HG02763 (cell line): ENCODE results near the gene CFHR1.

ENCODE experiments used
- ATAC-seq: cut with Tn5 transposase; IDR thresholded peaks from one replicate; pipeline ENCODE4 v1.9.1; 2021; ENCODE audit warnings: mild to moderate bottlenecking, moderate library complexity; ENCODE audit not compliant: unreplicated experiment

Gene CFHR1

GRCh38 chr1:196875935-196876334 lies 56.4 kb downstream of the CFHR1 start:
- ATAC-seq = no peak

DNA sequence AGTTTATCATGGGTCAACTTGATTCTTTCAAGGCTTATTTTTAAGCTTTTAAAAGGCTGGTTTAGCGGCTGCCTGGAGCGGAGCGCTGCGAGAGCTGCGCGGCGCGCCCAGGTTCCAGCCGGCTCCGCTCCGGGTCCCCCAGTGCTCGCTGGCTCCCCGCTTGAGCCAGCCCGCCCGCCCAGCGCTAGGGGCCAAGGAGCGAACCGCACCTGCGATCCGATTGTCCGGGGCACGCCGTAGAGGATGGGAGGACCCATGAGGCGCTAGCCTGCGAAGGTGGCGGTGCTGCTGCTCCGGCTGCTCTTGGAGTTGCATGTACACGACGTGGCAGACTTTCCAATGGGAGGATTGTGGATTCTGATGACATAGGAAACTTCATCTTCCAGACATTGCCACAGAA lies 58.4 kb downstream of the CFHR1 start:
- no peak for ATAC-seq
